Loucy (cell line): Measurements from ENCODE around the gene ZFYVE28.
"Not testable (repeated sequence)": the region's sequence is repeated elsewhere in the genome, so short reads cannot be mapped to it uniquely, and the experiment has no call there.

Experiments used
- H2AFZ ChIP-seq: fragments of 200-600 bp; sonication (generic); 2 replicates; pipeline ENCODE4 v1.6.0; 2016; ENCODE audit warnings: antibody characterized with exemption, mild to moderate bottlenecking, low read length, moderate library complexity
- H3F3A ChIP-seq: fragments of 200-600 bp; 2 replicates; pipeline ENCODE4 v1.6.0; 2016; ENCODE audit warnings: antibody characterized with exemption, low read depth, mild to moderate bottlenecking
- H3K27me3 ChIP-seq: fragments of 200-600 bp; sonication (generic); 2 replicates; pipeline ENCODE4 v1.6.1; 2014; ENCODE audit warnings: low read length, mild to moderate bottlenecking; ENCODE audit not compliant: insufficient read depth, poor library complexity, severe bottlenecking
- H3K36me3 ChIP-seq: fragments of 200-600 bp; sonication (generic); 2 replicates; pipeline ENCODE4 v1.6.1; 2016; ENCODE audit warnings: low read length; ENCODE audit not compliant: insufficient read depth
- H3K4me1 ChIP-seq: fragments of 200-600 bp; sonication (generic); 2 replicates; pipeline ENCODE4 v1.5.1; 2014; ENCODE audit warnings: low read length, mild to moderate bottlenecking; ENCODE audit not compliant: insufficient read depth, poor library complexity, severe bottlenecking
- H3K4me2 ChIP-seq: fragments of 200-600 bp; sonication (generic); 2 replicates; pipeline ENCODE4 v1.6.0; 2014; ENCODE audit warnings: antibody characterized with exemption, low read length, low read depth, mild to moderate bottlenecking; ENCODE audit not compliant: poor library complexity, severe bottlenecking
- H3K4me3 ChIP-seq: fragments of 200-600 bp; sonication (generic); 2 replicates; pipeline ENCODE4 v1.5.1; 2014; ENCODE audit warnings: low read length, mild to moderate bottlenecking, mixed read lengths; ENCODE audit not compliant: poor library complexity, severe bottlenecking
- H3K79me2 ChIP-seq: fragments of 200-600 bp; sonication (generic); 2 replicates; pipeline ENCODE4 v1.6.1; 2014; ENCODE audit warnings: low read length; ENCODE audit not compliant: insufficient read depth
- H3K9ac ChIP-seq: fragments of 200-600 bp; sonication (generic); 2 replicates; pipeline ENCODE4 v1.6.0; 2014; ENCODE audit warnings: mild to moderate bottlenecking, low read depth, low read length, moderate library complexity; ENCODE audit not compliant: poor library complexity, severe bottlenecking
- H3K9me2 ChIP-seq: fragments of 200-600 bp; sonication (generic); replicated peaks from 2 replicates; pipeline ENCODE4 v1.6.1; 2016; ENCODE audit warnings: low read depth, low read length, mixed read lengths
- H3K9me3 ChIP-seq: fragments of 200-600 bp; sonication (generic); 2 replicates; pipeline ENCODE4 v1.6.1; 2014; ENCODE audit warnings: mild to moderate bottlenecking, antibody characterized with exemption, low read length, low read depth; ENCODE audit not compliant: insufficient read depth
- H4K20me1 ChIP-seq: fragments of 200-600 bp; sonication (generic); 2 replicates; pipeline ENCODE4 v1.6.0; 2014; ENCODE audit warnings: antibody characterized with exemption, low read length, mild to moderate bottlenecking; ENCODE audit not compliant: insufficient read depth, poor library complexity, severe bottlenecking
- EZH2phosphoT487 ChIP-seq: fragments of 200-600 bp; IDR thresholded peaks from 2 replicates; pipeline ENCODE4 v1.6.1; 2018; ENCODE audit warnings: antibody characterized with exemption, mild to moderate bottlenecking, moderate library complexity, borderline replicate concordance
- TF ChIP-seq, protein P1 (sequence below): fragments of 200-600 bp; sonication (generic); conservative IDR thresholded peaks from 2 replicates; pipeline ENCODE4 v1.5.1; 2014; ENCODE audit warnings: mild to moderate bottlenecking, antibody characterized with exemption, low read length

The ZFYVE28 gene

DNA sequence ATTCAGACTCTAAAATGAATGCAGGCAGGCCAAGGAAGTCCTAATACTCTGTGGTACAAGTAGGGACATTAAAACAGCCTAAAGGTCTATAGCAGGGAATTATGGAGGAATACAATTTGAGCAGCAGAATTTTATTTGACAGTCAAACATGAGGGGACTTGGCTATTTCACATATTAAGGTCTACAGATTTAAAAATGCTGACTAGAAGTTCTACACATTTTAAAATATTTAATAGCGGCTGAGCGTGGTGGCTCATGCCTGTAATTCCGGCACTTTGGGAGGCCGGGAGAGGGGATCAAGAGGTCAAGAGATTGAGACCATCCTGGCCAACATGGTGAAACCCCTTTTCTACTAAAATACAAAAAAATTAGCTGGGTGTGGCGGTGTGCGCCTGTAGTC lies 187.4 kb downstream of the ZFYVE28 start:
- no peaks in the 10 kb centered on the region for H3F3A ChIP-seq

DNA sequence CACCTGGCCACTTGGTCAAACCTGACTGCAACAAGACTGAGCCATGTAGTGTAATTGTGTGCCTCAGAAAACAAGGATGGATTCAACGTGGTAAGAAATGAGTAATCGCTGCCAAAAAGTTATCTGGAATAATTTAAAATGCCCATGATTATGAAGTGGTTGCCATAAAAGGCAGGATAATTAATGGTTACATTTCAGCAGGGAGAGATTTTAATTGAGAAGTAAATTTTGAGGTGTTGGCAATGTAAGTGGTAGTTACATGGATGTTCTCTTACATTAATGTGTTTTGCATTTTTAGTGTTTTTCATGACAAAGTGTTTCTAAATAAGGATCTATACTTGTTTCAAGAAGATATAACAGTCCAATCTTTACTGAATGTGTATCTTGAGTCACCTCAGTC lies 192.2 kb downstream of the ZFYVE28 start:
- TF ChIP-seq EZH2phosphoT487 = no peak
- TF ChIP-seq, protein P1, sequence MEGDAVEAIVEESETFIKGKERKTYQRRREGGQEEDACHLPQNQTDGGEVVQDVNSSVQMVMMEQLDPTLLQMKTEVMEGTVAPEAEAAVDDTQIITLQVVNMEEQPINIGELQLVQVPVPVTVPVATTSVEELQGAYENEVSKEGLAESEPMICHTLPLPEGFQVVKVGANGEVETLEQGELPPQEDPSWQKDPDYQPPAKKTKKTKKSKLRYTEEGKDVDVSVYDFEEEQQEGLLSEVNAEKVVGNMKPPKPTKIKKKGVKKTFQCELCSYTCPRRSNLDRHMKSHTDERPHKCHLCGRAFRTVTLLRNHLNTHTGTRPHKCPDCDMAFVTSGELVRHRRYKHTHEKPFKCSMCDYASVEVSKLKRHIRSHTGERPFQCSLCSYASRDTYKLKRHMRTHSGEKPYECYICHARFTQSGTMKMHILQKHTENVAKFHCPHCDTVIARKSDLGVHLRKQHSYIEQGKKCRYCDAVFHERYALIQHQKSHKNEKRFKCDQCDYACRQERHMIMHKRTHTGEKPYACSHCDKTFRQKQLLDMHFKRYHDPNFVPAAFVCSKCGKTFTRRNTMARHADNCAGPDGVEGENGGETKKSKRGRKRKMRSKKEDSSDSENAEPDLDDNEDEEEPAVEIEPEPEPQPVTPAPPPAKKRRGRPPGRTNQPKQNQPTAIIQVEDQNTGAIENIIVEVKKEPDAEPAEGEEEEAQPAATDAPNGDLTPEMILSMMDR = no peak
- Histone ChIP-seq H3K79me2 (no peaks in the 10 kb centered on the region), H3K9me2 (no peaks in the 10 kb centered on the region), H3K4me2 (no peak overlapping the region), H2AFZ (no peak overlapping the region), H3K4me1 (peaks cover 4% of the 10 kb centered on the region), H3F3A (no peaks in the 10 kb centered on the region), H3K9me3 (no peaks in the 10 kb centered on the region), H3K36me3 (no peaks in the 10 kb centered on the region), H3K27me3 (no peaks in the 10 kb centered on the region), H3K9ac (no peak overlapping the region), H3K4me3 (no peak overlapping the region), H4K20me1 (no peaks in the 10 kb centered on the region)

More for the DNA sequence above, 187.4 kb downstream of the ZFYVE28 start:
- no peak overlapping the region for H2AFZ ChIP-seq
- no peak overlapping the region for H3K4me2 ChIP-seq
- peaks cover 18% of the 10 kb centered on the region for H4K20me1 ChIP-seq
- TF ChIP-seq, protein P1 = no peak
- TF ChIP-seq EZH2phosphoT487 = no peak
- no peak overlapping the region for H3K4me3 ChIP-seq
- H3K79me2 ChIP-seq = peaks cover 31% of the 10 kb centered on the region
- no peaks in the 10 kb centered on the region for H3K9me2 ChIP-seq
- no peak overlapping the region for H3K9ac ChIP-seq
- H3K4me1 ChIP-seq = peaks cover 33% of the 10 kb centered on the region
- no peaks in the 10 kb centered on the region for H3K27me3 ChIP-seq
- no peaks in the 10 kb centered on the region for H3K9me3 ChIP-seq
- peaks cover 20% of the 10 kb centered on the region for H3K36me3 ChIP-seq

DNA sequence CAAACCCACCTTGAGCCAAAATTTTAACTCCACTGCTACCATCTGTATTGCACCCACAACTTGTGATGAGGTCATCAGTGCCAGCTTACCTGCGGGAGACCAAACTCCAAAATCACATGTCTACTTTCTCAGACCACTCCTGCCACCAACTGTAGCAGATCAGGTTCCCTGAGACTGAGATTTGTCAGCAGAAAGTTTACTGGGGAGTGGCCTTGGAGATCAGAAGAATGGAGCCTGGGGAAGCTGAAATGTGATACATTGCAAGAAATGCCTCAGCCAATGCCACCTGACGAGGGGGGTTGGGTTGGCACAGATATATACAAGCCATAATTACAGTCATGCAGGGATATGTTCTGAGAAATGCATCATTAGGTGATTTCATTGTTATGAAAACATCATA lies 195.6 kb downstream of the ZFYVE28 start:
- Histone ChIP-seq H3F3A (no peaks in the 10 kb centered on the region), H4K20me1 (no peaks in the 10 kb centered on the region), H3K4me2 (no peak overlapping the region), H3K9ac (no peak overlapping the region), H3K4me3 (no peak overlapping the region), H3K36me3 (no peaks in the 10 kb centered on the region), H3K9me2 (no peaks in the 10 kb centered on the region), H3K4me1 (peaks cover 4% of the 10 kb centered on the region), H3K27me3 (no peaks in the 10 kb centered on the region), H2AFZ (no peak overlapping the region), H3K79me2 (no peaks in the 10 kb centered on the region), H3K9me3 (no peaks in the 10 kb centered on the region)
- no peak for TF ChIP-seq EZH2phosphoT487
- TF ChIP-seq, protein P1 = no peak

DNA sequence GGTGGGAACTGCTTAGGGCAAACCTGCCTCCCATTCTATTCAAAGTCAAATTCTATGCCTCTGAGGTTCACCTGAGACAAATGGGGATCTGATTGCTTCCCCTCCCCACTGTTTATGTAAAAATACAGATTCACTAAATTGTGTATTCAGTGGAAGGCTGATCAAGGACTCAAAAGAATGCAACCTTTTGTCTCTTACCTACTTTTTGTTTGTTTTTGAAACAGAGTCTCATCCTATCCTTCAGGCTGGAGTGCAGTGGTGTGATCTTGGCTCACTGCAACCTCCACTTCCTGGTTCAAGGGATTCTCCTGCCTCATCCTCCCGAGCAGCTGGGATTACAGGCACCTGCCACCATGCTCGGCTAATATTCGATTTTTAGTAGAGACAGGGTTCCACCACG lies 197.1 kb downstream of the ZFYVE28 start:
- H3K36me3 ChIP-seq, H3K4me2 ChIP-seq, H3K27me3 ChIP-seq, H3K4me1 ChIP-seq, H3F3A ChIP-seq, H4K20me1 ChIP-seq, H2AFZ ChIP-seq, H3K9me2 ChIP-seq, H3K9me3 ChIP-seq, H3K4me3 ChIP-seq, H3K9ac ChIP-seq, H3K79me2 ChIP-seq: not testable (repeated sequence)
